H54 (cell line): ENCODE results near the gene CNDP1.

Experiments
- DNase-seq: peaks from one replicate; pipeline ENCODE4 v3.0.0; 2011; ENCODE audit warnings: low spot score, mixed read lengths; ENCODE audit not compliant: insufficient read length
- FAIRE-seq: peaks from 3 replicates; lab custom pipeline; 2011; peaks lifted over from hg19 to GRCh38; lab: Jason Lieb, UNC
- POLR2A ChIP-seq: IDR thresholded peaks from 2 replicates; pipeline ENCODE4 v1.6.1; 2011; ENCODE audit warnings: low read depth, mild to moderate bottlenecking, low read length

Gene CNDP1

GRCh38 chr18:74633652-74634352 is 99.5 kb downstream of the CNDP1 start:
- no peak for TF ChIP-seq POLR2A
- FAIRE-seq (no peak), DNase-seq (no peak)

GRCh38 chr18:74635224-74635975 is 101.1 kb downstream of the CNDP1 start:
- FAIRE-seq (no peak), DNase-seq (no peak)
- no peak for TF ChIP-seq POLR2A
